KBM-7 (cell line): ENCODE measurements around the gene HHATL.
A peak's percentile ranks its signal among the peaks of the same experiment; 100 is the strongest.

ENCODE experiments used
- DNase-seq: peaks from one replicate; pipeline ENCODE4 v3.0.0-alpha.2; 2015
- in situ Hi-C: fragments of 300-500 bp; cut with MboI; formaldehyde crosslinking; loops from 2 replicates; pipeline ENCODE4 v1.14.3; 2020; ENCODE audit warnings: low sequenced_read_pairs, low pct_unique_long_range_greater_than_20kb, mixed read lengths

Gene HHATL

DNA sequence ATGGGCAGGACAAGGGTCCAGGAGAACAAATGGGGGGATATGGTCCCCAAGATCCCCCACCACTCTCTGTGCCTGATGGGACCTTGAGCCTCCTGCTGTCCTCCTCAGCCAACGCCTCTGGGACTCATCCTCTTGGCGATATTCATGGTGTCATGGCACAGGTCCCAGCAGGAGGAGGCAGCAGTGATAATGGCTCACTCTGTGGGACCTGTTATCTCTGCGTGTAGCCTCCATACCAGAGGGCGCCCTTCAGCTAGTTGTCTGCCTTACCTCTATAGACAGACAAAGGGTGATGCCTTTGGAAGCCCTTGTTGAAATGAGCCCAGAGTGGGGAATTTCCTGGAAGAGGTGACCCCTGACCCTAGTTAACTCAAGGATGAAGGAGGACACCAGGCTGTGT, 41.7 kb downstream of the HHATL start:
- DNase-seq = peak; percentile 20
- in situ Hi-C loops = no loop called here

DNA sequence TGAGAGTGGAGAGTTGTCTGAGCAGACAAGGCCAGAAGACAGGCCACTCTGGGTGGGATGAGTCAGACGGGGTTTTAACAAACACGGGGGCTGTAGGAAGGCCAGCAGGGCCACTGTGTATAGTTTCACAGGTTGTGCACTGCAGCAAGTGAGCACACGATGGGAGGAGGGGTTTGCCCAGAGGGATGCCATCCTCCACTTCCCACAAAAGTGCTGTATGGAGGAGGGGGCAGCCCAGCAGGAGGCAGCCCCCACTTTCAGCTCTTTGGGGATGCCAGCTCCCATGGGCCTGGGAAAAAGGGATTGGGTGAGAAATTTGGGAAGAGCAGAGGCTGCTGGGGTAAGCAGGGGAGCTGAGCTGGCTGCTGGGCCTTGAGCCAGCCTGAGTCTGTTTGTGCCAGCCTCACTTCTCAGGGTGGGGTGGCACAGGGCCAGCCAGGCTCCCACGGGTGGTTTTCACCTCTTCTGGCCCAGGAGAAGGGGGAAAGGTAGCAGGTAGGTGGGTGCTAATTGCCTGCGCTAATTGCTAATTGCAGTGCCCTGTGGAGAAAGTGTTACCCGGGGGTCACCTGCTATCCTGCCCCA, 42.4 kb downstream of the HHATL start:
- DNase-seq = no peak
- in situ Hi-C loops = no loop called here

DNA sequence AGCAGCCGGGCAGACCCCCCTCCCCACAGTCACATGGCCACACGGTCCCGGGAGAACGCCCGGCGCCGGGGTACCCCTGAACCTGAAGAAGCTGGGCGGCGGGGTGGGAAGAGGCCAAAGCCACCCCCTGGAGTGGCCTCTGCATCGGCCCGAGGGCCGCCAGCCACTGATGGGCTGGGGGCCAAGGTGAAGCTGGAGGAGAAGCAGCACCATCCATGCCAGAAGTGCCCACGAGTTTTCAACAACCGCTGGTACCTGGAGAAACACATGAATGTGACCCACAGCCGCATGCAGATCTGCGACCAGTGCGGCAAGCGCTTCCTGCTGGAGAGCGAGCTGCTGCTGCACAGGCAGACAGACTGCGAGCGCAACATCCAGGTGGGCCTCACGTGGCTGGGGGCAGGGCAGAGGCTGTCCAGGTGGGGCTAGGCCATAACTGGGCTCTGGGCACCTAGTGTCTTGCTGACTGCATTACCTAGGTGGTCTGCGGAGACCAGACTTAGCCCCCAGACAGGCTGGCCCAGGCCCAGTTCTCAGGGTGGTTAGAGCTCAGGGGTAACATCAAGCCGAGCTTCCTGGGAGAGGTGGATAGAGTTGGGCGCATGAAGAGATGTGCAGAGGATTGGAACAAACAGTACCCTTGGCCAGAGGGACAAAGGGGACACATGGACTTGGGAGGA, 43.0 kb downstream of the HHATL start:
- no peak for DNase-seq
- in situ Hi-C loops = no loop called here

DNA sequence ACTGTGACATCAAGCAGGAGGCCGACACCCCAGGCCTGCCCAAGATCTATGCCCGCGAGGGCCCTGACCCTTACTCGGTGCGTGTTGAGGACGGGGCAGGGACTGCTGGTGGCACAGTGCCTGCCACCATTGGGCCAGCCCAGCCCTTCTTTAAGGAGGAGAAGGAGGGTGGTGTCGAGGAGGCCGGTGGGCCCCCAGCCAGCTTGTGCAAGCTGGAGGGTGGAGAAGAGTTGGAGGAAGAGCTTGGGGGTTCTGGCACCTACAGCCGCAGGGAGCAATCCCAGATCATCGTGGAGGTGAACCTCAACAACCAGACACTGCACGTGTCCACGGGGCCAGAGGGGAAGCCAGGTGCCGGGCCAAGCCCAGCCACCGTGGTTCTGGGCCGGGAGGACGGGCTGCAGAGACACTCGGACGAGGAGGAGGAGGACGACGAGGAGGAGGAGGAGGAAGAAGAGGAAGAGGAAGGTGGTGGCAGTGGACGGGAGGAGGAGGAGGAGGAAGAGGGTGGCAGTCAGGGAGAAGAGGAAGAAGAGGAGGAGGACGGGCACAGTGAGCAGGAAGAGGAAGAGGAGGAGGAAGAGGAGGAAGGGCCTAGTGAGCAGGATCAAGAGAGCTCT, 43.7 kb downstream of the HHATL start:
- in situ Hi-C loops = no loop called here
- DNase-seq = no peak

DNA sequence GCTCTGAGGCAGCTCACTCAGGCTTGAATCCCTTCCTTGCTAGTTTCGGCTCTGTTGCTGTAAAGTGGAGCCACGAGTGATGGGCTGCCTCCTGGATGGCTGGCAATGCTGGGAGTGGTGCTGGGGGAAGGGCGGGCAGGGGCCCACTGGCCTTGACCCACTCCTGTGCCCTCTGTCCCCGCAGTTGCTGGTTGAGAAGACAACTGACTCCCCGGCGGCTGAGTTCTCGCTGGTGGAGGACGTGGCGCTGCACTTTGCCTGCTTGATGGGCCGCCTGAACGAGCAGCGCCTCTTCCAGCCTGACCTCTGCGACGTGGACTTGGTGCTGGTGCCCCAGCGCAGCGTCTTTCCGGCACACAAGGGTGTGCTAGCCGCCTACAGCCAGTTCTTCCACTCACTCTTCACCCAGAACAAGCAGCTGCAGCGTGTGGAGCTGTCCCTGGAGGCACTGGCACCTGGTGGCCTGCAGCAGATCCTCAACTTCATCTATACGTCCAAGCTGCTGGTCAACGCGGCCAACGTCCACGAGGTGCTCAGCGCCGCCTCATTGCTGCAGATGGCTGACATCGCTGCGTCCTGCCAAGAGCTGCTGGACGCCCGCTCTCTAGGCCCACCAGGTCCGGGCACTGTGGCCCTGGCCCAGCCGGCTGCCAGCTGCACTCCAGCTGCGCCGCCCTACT, 44.4 kb downstream of the HHATL start:
- no peak for DNase-seq
- in situ Hi-C loops = no loop called here

DNA sequence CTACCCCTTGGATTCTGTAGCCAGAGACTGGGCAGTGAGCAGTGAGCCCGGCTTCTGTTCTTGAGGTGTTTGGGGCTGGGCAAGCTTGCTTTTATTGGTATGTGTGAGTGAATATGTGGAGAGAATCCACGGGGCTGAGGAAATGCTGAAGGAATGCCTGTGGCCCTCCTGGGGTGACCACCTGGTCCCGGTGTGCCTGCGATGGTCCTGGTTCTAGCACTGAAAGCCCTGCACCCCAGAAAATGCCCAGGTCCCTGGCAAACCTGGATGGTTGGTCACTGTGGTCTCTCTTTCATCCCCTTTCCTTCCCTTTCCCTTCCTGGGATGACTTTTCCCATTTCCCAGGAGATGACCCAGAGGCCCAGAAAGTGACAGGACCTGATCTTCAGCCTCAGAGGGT, 44.9 kb downstream of the HHATL start:
- DNase-seq = no peak
- in situ Hi-C loops = no loop called here

DNA sequence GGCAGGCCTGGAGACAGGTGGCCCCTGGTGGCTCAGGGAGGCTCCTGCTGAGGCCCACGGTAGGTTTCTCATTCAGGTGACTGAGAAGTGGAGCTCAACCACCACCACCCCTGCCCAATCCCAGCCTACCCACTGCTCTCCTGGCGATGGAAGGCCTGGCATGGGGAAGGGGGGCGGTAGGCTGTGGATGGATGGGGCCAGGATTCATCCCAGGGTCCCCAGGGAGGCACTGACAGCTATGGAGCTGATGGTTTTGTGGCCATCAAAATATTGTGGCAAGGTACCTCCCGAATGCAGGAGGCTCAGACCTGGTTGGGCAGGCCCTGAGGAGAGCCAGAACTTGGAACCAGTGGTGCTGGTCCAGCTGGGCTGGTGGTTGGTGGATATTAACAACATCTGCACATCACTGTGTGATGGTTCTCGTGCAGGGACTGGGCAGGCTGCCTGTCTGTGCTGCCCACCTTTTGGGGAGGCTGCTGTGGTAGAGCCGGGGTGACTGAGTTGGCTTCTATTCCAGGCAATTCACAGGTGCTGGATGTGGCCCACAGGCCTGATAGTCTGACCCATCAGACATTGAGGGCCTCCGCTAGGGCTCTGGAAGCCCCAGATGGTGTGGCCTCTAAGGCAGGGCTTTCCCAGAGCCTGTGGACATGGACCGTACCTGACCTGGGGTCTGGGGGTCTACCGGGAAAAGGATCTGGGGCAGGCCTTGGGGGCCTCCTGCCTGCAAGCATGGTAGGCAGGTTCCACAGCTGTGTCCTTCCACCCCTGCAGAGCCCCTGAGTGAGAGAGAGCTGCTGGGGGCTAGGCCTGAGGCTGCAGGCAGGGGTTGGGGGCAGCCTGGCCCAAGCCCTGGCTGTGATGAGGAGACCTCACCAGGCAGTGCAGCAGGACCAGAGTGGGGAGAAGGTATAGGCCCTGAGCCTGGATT, 45.7 kb downstream of the HHATL start:
- in situ Hi-C loops = no loop called here
- DNase-seq = no peak

DNA sequence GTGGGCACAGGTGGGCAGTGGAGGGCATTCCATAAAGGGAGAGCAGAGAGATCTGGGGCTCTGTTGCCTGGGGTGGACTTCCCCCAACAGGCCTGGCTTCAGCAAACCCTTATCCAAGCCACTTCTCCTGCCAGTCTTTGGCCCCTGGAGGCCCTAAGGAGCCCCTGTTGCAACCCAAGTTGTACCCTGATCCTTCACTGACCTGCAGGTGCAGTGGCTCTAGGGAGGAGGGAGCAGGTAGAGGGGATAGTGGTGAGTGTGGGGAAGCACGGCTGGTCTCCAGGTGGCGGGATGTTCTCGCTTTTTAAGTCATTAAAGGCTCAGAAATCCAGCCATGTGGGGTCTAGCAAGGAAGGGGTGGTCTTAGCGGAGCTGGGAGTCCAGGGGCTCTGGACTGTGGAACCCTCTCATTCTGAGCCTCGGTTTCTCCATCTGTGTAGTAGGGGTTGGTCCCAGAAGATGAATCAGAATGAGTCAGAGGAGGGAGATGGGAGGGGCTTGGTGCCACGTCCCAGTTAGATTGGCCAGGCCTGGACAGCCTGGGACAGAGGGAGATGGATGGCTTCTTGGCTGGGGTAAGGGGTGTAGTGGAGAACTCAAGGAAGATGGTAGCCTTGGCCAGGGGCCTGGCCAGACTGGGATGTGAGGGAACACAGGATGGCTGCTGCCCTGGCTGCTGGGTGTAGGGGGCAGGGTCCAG, 46.5 kb downstream of the HHATL start:
- no peak for DNase-seq
- in situ Hi-C loops = no loop called here

DNA sequence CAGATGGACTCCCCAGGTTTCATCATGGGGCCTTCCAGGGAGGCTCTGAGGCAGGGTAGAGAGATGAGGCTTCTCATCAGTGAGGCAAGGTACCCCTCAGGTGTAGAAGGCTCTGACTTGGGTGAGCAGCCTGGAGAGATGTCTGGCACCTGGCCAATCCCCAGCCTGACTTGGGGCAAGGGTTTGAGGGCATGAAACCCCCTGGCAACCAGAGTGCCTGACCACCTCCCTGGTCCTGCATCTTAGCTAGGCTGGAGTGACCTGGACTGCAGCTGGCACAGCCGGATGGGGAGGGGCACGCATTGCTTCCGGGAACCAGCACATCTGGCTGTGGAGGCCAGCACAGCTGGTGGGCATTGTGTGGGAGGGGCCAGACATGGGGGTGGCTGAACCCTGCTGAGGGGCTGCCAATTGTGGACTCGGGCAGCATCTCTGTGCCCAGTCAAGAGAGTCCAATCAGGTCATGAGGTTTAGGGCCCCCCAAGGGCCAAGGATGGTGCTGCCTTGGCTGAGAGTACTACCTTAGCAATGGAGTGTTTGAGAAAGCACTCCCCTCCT, 47.2 kb downstream of the HHATL start:
- DNase-seq = no peak
- in situ Hi-C loops = no loop called here

DNA sequence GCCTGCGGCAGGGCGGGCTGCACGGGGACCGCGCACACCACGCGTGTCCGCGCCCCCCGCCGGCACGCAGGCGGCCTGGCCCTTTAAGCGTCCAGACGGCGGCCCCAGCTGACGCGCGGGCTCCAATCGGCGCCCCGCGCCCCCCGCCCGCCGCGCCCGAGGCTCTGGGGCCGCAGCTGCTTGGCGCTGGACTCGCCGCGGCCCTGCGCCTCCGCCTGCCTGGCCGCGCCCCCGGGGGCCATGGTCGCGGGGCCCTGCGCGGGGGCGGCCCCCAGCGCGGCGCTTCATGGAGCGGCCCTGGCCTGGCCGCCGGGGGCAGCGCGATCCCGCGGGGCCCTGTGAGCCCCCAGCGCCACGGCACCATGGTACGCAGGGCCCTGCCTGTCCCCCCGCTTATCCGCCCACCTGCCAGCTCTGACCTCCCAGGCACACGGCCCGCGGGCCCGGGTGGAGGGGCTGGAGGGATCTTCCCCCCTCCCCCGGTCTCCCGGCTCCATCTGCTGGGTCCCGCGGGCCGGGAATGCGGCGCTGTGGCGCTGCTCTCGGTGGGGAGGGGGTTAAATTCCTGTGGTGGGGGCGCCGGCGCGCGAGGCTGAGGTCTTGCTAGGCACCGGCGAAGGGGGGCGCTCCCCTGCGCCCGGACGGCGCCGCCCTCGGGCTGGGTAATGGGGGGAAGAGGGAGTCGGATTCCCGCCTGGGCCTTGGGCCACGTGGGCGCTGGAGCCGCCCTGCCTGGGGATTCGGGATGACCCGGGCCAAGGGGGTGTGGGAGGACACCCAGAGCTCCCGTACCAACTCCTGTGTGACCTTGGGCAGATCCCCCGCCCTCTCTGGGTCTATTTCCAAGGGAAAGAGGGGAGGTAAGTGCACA, 48.0 kb downstream of the HHATL start:
- DNase-seq = peak; percentile 26
- in situ Hi-C loops = no loop called here

DNA sequence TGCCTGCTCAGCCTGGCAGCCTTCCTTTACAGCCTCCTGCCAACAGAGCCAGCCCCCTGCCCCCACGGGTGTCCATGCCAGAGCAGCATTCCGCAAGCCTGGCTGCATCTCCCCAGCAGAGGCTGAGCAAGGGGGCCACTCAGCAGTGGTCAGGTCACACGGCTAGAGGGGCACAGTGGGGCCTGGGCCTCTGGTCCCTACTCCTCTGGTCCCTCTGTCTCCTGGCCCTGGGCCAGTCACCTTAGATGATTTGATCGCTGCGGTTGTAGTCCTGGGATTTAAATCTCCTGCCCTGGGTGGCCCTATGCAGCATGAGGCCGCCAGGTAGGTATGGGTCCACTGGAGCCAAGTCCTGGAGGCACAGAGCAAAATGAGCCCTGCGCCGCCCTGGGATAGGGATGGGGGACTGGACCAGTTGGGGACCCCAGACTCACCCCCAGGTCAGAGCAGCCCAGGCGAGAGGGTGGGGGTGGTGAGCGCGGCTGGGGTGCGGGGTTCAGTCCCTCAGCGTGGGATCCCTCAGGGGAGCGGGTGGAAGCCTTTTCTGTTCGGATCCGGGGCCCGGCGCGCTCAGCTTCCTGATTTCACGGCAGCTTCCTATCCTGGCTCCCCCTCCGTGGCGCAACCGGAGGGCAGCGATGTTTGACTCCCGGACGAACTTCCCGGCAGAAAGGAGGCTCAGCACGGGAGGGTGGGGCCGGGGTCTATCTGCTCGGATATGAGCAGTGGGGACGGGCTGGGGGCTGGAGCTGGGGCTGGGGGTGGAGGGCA, 48.9 kb downstream of the HHATL start, which contains the start of gene ZBTB47:
TSS of gene ZBTB47 (plus strand) at position 138 of the 771 bp plus-strand sequence. CDS start 4,659 bp downstream, outside the sequence.
- peak; percentile 38 for DNase-seq
- in situ Hi-C loops = no loop called here

DNA sequence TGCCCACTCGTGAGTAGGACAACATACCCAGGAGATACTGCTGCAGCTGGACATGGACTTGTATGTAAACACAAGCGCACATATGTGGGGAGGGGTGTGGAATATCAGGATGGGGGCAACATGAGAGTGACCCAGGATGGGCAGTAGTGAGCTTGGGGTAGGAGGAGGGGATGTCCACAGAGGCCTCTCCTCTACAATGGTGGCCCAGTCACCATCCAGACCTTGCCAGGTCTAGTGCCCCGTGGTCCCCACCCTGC, 49.4 kb downstream of the HHATL start:
- no peak for DNase-seq

DNA sequence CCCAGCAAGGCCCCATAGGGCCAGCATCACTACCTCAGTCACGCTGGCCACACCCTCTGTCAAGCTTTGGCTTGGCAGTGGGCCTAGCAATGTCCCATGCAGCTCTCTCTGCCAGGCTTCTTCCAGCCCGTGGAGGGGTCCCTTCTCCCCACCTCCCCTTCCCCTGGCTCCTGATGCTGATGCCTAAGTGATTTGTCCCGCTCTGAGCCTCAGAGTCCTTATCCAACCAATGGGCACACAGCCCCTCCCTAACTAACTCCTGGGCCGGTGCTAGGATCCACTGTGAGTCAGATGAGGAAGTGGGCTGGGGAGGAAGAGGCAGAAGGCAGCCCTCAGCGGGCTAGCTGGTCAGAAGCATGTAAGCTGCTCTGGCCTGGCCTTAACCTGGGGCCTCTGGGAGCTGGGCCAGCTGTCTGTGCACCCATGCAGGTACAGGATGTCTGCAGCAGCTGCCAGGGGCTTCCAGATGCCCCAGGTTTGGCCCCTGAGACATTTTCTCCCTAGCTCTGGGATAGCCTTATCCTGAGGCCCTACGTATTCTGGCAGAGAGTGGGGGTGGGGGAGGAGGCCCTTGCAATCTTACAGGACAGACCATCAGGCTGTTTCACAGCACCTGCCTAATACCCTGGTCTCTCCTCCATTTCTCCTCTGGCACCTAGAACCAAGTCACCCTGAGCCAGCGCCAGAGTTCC, 49.8 kb downstream of the HHATL start:
- peak; percentile 83 for DNase-seq
- in situ Hi-C loops = no loop called here

More for the DNA sequence above, 49.4 kb downstream of the HHATL start:
- in situ Hi-C loops = no loop called here

DNA sequence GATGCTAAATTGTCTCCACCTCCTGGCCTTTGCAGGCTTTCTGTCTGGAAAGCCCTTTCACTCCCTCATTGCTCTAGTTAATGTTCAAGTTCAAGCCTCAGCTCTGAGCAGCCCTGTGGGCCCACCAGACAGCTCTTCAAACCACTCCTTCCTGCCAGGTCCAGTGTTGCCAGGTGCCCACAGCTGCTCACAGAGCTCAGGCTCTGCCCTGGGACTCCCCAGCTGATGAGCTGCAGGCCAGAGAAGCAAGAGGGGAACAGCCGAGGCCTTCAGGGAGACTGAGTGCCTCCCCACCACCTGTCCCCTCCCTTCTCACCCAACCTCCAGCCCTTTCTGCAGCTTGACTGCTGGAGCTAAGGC, 50.4 kb downstream of the HHATL start:
- DNase-seq = no peak
- in situ Hi-C loops = no loop called here

DNA sequence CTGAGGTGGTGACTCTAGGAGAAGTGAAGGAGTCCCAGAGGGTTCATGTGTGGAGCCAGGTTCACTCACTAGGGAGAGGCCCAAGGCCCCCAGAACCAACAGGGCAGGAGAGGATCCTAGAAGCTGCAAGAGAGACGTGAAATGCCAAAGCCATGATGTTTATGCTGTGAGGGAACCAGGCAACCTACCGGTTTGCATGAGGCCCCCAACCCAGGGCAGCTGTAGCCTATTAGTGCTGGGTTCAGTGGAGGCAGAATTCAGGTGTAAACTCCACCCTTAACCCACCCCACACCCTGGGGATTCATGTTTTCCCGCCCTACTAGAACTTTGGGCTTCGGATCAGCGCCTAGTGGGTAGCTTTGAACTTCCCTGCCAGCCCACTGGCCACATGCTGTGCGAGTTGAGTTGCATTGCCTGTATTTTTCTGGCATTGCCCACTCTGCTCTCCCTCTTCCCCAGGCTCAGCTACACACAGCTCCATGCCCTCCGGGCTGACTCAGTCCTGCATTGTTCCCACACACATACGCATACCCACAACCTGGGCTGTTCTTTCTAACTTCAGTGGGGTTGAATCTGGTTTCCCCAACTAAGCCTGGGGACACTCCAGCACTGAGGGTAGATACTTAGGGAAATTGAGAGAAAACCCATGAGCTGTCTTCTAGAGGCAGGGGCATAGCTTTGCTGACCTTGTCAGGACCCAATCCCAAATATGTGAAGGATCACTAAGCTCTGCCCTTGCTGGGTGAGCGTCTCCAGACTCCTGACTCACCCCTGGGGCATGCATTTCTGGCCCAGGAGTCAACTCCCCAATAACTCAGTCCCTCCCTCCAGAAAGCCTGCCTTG, 51.1 kb downstream of the HHATL start:
- no peak for DNase-seq
- in situ Hi-C loops = no loop called here

DNA sequence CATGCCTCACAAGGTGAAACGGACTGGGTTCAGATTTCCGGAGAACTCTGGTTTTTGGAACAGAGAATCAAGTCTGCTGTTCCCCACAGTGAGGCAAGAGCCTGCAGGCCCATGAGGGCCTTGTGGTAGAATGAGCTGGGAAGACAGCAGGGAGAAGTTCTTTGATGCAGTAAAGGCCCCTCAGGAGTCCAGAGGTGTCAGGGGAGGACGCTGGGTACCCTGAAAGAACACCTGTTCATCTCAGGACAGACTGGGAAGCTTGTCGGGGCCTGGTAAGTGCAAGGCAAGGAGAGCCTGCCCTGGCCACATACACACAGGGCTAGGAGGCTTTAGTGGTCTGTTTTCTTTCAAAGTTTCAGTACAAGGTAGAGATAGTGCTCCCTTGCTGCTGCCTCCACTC, 52.8 kb downstream of the HHATL start:
- DNase-seq = no peak
- in situ Hi-C loops = no loop called here
